Hepatocyte (in vitro differentiated cells): ENCODE results near the gene HSD17B8. TPM values are rescaled to one million over a fixed set of nuclear protein-coding genes. Genes with fewer than 3 reads are reported as not detected.

ENCODE experiments used
- DNase-seq: peaks from one replicate; pipeline ENCODE4 v3.0.0-alpha.2; 2016; ENCODE audit warnings: low spot score
- H2AFZ ChIP-seq: fragments of 200-600 bp; sonication (generic); 2 replicates; pipeline ENCODE4 v1.6.0; 2016; ENCODE audit warnings: antibody characterized with exemption, mild to moderate bottlenecking
- H3K27ac ChIP-seq: fragments of 200-600 bp; sonication (generic); 2 replicates; pipeline ENCODE4 v1.5.1; 2016; ENCODE audit warnings: mild to moderate bottlenecking
- H3K27me3 ChIP-seq: fragments of 200-600 bp; sonication (generic); 2 replicates; pipeline ENCODE4 v1.6.1; 2016
- H3K36me3 ChIP-seq: fragments of 200-600 bp; sonication (generic); replicated peaks from 2 replicates; pipeline ENCODE4 v1.5.1; 2016; ENCODE audit warnings: low read depth; ENCODE audit not compliant: insufficient read depth
- H3K4me1 ChIP-seq: fragments of 200-600 bp; sonication (generic); 2 replicates; pipeline ENCODE4 v1.5.1; 2016; ENCODE audit warnings: mild to moderate bottlenecking, moderate library complexity; ENCODE audit not compliant: insufficient read depth
- H3K4me2 ChIP-seq: fragments of 200-600 bp; sonication (generic); 2 replicates; pipeline ENCODE4 v1.6.0; 2016
- H3K4me3 ChIP-seq: fragments of 200-600 bp; sonication (generic); 2 replicates; pipeline ENCODE4 v1.5.1; 2016; ENCODE audit warnings: mild to moderate bottlenecking
- H3K79me2 ChIP-seq: fragments of 200-600 bp; sonication (generic); 2 replicates; pipeline ENCODE4 v1.6.0; 2017; ENCODE audit warnings: mild to moderate bottlenecking
- H3K9me2 ChIP-seq: fragments of 200-600 bp; sonication (generic); replicated peaks from 2 replicates; pipeline ENCODE4 v1.6.0; 2017; ENCODE audit warnings: mild to moderate bottlenecking; ENCODE audit not compliant: insufficient read depth
- H3K9me3 ChIP-seq: fragments of 200-600 bp; sonication (generic); 2 replicates; pipeline ENCODE4 v1.5.1; 2016; ENCODE audit warnings: low read depth, mild to moderate bottlenecking
- H4K20me1 ChIP-seq: fragments of 200-600 bp; sonication (generic); 2 replicates; pipeline ENCODE4 v1.6.0; 2016; ENCODE audit warnings: mild to moderate bottlenecking; ENCODE audit not compliant: insufficient read depth, poor library complexity, severe bottlenecking
- EZH2 ChIP-seq: fragments of 200-600 bp; sonication (generic); IDR thresholded peaks from 2 replicates; pipeline ENCODE4 v1.6.1; 2016; ENCODE audit warnings: antibody characterized with exemption, mild to moderate bottlenecking, borderline replicate concordance
- EZH2phosphoT487 ChIP-seq: fragments of 200-600 bp; sonication (generic); IDR thresholded peaks from one replicate; pipeline ENCODE4 v1.6.1; 2018; ENCODE audit warnings: antibody characterized with exemption, mild to moderate bottlenecking, low read depth, moderate library complexity; ENCODE audit not compliant: unreplicated experiment, severe bottlenecking
- WGBS: methylation state at CpG from one replicate; pipeline ENCODE4 v1.1.6; 2016; ENCODE audit warnings: low lambda C conversion rate; ENCODE audit errors: missing lambda C conversion rate; 5-methylcytosine and 5-hydroxymethylcytosine counted together
- polyA plus RNA-seq: library from polyadenylated mRNA; unstranded; fragments of >200 nt; fragmentation: Nextera tagmentation; extraction: Ambion mirVana; gene quantifications from 2 replicates; pipeline ENCODE4 v1.2.1, GENCODE V29; 2016
- total RNA-seq: library from RNA; depleted of rRNA; stranded (reverse); fragments of >200 nt; gene quantifications from 2 replicates; pipeline ENCODE4 v1.2.3, GENCODE V29; 2014
- TF ChIP-seq, protein P1 (sequence below): fragments of 200-600 bp; sonication (generic); IDR thresholded peaks from 2 replicates; pipeline ENCODE4 v1.5.1; 2016; ENCODE audit warnings: antibody characterized with exemption, mild to moderate bottlenecking; ENCODE audit not compliant: poor library complexity

Gene HSD17B8
- total and polyA plus RNA-seq, 2 experiments from 2014 or later: 6.0 to 12.9 TPM

DNA sequence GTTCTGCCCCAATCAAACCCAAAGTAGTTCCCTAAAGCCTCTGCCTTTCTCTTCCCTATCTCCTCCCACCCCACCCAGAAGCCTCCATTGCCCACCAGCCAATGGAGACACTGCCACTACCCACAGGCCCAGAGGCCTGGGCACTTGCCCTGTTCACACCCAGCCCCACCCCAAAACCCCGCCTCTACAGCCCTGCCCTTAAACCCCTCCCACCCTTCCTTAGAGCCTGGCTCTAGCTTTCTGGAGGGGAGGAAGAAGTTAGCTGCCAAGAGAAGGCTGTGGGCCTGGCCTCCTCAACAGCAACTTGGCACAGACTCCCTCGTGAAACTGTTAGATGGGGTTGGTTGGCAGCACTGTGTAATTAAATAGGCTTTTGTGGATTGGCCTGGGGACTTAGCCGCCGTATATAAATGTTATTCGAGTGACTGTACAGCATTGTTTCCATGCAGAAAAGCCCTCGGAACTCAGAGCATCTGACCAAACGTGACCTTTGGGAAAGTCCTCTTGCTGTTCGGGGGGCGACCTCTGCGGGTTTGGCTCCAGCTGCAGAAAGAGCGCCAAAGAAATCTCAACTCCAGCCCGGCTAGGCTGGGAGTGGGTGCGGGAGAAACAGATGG lies 43.6 kb upstream of the HSD17B8 start:
- peaks cover 7% of the 10 kb centered on the region for H3K4me1 ChIP-seq
- H3K79me2 ChIP-seq: no peaks in the 10 kb centered on the region
- DNase-seq: peak; percentile 65
- no peaks in the 10 kb centered on the region for H4K20me1 ChIP-seq
- H3K4me3 ChIP-seq: no peak overlapping the region
- H3K27me3 ChIP-seq: no peaks in the 10 kb centered on the region
- H3K4me2 ChIP-seq: peak overlapping the region; percentile 94
- peak overlapping the region; percentile 37 for H3K27ac ChIP-seq
- H3K36me3 ChIP-seq: no peaks in the 10 kb centered on the region
- WGBS: 53% methylated on average over 13 of the region's 13 CpGs
- H3K9me2 ChIP-seq: no peaks in the 10 kb centered on the region
- H3K9me3 ChIP-seq: no peaks in the 10 kb centered on the region
- no peak overlapping the region for H2AFZ ChIP-seq
- TF ChIP-seq EZH2phosphoT487: no peak
- TF ChIP-seq EZH2: no peak
- TF ChIP-seq, protein P1, sequence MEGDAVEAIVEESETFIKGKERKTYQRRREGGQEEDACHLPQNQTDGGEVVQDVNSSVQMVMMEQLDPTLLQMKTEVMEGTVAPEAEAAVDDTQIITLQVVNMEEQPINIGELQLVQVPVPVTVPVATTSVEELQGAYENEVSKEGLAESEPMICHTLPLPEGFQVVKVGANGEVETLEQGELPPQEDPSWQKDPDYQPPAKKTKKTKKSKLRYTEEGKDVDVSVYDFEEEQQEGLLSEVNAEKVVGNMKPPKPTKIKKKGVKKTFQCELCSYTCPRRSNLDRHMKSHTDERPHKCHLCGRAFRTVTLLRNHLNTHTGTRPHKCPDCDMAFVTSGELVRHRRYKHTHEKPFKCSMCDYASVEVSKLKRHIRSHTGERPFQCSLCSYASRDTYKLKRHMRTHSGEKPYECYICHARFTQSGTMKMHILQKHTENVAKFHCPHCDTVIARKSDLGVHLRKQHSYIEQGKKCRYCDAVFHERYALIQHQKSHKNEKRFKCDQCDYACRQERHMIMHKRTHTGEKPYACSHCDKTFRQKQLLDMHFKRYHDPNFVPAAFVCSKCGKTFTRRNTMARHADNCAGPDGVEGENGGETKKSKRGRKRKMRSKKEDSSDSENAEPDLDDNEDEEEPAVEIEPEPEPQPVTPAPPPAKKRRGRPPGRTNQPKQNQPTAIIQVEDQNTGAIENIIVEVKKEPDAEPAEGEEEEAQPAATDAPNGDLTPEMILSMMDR: no peak

DNA sequence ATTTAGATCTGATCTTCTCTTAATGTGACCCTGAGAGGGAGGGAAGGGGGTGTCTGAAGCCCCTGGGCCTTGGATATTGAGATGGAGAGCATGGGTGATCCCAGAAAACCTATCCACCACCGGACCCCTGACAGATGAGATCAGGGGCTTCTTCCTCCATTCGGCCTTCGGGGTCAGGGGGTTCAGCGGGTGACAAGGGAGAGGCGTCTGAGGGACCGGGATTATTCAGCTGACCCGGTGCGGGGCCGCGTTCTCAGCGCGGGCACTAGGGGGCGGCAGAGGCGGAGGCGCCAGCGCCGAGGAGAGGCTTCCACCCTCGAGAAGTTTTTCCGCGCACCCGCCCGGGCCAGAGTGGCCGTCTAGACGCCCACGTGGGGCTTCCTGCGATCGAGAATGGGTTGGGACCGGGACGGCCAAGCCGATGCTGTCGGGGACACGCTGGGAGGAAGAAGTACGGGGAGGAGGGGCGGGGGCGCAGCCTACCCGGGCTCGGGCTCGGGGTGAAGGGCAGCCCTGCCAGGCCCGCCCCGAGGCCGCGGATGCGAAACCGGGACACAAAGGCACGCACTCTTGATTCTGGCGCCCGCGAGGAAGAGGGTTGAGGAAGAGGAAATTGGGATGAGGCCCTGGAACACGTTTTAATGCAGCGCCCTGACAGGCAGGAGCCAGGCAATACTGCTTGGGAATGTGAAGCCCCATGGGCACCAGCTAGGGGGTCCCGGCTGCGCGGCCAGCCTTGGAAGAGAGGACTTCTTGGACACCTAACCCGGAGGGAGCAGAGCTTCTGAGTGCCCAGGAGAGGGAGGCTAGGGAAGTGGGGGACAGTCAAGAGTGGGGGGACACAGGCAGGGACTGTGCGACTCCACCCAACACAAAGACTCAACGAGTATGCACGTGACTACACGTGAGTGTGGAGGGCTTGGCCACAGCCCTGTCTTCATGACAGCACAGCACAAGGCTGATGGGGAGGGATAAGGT lies 42.8 kb upstream of the HSD17B8 start:
- H3K9me2 ChIP-seq: no peaks in the 10 kb centered on the region
- 13% methylated on average over 52 of the region's 58 CpGs for WGBS
- H3K27me3 ChIP-seq: no peaks in the 10 kb centered on the region
- peak; percentile 85 for DNase-seq
- H3K4me2 ChIP-seq: peak overlapping the region; percentile 94
- H3K27ac ChIP-seq: peak overlapping the region; percentile 37
- peak overlapping the region; percentile 60 for H3K4me3 ChIP-seq
- H2AFZ ChIP-seq: peak overlapping the region; percentile 87
- H3K4me1 ChIP-seq: peaks cover 7% of the 10 kb centered on the region
- H3K9me3 ChIP-seq: no peaks in the 10 kb centered on the region
- H3K79me2 ChIP-seq: no peaks in the 10 kb centered on the region
- H4K20me1 ChIP-seq: no peaks in the 10 kb centered on the region
- no peak for TF ChIP-seq EZH2phosphoT487
- TF ChIP-seq, protein P1: peak; percentile 95
- TF ChIP-seq EZH2: no peak
- no peaks in the 10 kb centered on the region for H3K36me3 ChIP-seq

DNA sequence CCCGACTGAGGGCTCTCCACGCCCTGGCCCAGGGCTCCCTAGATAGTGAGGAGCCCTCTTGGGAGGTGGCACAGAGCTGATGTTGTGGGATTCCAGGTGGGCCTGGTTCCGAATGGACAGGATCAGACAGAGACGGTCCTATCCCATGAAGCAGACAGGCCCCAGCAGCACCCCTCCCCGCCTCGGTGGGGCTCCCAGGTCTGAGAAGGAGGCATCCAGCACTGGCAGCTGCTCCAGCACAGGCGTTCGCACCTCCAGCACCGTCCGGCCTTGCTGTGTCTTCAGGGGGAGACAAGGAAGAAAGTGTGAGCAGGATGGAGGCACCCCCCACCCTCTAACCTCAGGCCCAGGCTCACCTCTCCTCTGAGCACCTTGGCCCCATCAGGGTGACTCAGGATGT lies 40.9 kb upstream of the HSD17B8 start:
- no peak for TF ChIP-seq EZH2
- TF ChIP-seq EZH2phosphoT487: no peak
- Histone ChIP-seq H3K4me3 (no peak overlapping the region), H3K79me2 (no peaks in the 10 kb centered on the region), H4K20me1 (no peaks in the 10 kb centered on the region), H3K4me2 (no peak overlapping the region), H3K4me1 (peaks cover 7% of the 10 kb centered on the region), H3K9me3 (no peaks in the 10 kb centered on the region), H3K27me3 (no peaks in the 10 kb centered on the region), H2AFZ (no peak overlapping the region), H3K27ac (no peak overlapping the region), H3K9me2 (no peaks in the 10 kb centered on the region), H3K36me3 (no peaks in the 10 kb centered on the region)
- no peak for DNase-seq
- WGBS: 88% methylated on average over 9 of the region's 10 CpGs

DNA sequence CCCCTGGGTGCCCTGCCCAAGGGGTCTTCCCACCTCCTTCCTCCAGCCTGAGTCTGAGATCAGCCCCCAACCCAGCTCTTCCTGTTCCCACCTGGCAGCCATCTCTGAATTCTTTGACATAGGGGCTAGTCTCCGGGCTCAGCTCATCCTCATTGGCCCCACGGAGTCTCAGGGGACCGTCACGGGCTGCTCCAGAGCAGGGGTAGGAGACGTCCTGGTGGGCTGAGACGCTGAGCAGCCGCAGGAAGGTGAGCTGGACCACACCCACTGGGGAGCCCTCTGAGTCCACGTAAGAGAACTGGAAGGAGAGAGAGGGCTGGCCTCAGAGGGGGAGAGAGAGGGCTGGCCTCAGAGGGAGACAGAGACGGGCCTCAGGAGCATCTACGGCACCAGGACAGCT lies 40.3 kb upstream of the HSD17B8 start:
- no peaks in the 10 kb centered on the region for H3K9me2 ChIP-seq
- no peaks in the 10 kb centered on the region for H3K79me2 ChIP-seq
- H3K4me3 ChIP-seq: no peak overlapping the region
- DNase-seq: no peak
- H3K36me3 ChIP-seq: no peaks in the 10 kb centered on the region
- H3K27me3 ChIP-seq: no peaks in the 10 kb centered on the region
- TF ChIP-seq, protein P1: no peak
- TF ChIP-seq EZH2: no peak
- TF ChIP-seq EZH2phosphoT487: no peak
- WGBS: 60% methylated on average over 10 of the region's 10 CpGs
- H3K4me1 ChIP-seq: peaks cover 7% of the 10 kb centered on the region
- H3K9me3 ChIP-seq: no peaks in the 10 kb centered on the region
- H3K4me2 ChIP-seq: no peak overlapping the region
- no peak overlapping the region for H2AFZ ChIP-seq
- H4K20me1 ChIP-seq: no peaks in the 10 kb centered on the region
- no peak overlapping the region for H3K27ac ChIP-seq
